Calu3 (cell line): ENCODE measurements around the gene DHRS4. TPM values are rescaled to one million over a fixed set of nuclear protein-coding genes. Genes with fewer than 3 reads are reported as not detected.

Experiments
- BruUV-seq: library from RNA; stranded (reverse); fragments of 400-500 nt; replicated peaks from 2 replicates; lab custom pipeline; 2021; lab: Mats Ljungman, UMichigan
- CTCF ChIA-PET: fragments of 300-600 bp; sonication (Branson Sonifier 250); formaldehyde crosslinking; loops from one replicate; lab custom pipeline; 2022; ENCODE audit warnings: antibody characterized with exemption; lab: Charles Lee
- DNase-seq: peaks from one replicate; pipeline ENCODE4 v3.0.0; 2022
- H3K27ac Mint-ChIP-seq: one replicate; pipeline ENCODE4 v1.8.0; 2022; ENCODE audit warnings: mixed read lengths; ENCODE audit not compliant: unreplicated experiment
- H3K27me3 Mint-ChIP-seq: one replicate; pipeline ENCODE4 v1.8.0; 2022; ENCODE audit warnings: mixed read lengths; ENCODE audit not compliant: unreplicated experiment
- H3K36me3 Mint-ChIP-seq: one replicate; pipeline ENCODE4 v1.8.0; 2022; ENCODE audit warnings: mild to moderate bottlenecking, moderate library complexity, mixed read lengths; ENCODE audit not compliant: insufficient read depth, unreplicated experiment
- H3K4me1 Mint-ChIP-seq: one replicate; pipeline ENCODE4 v1.8.0; 2022; ENCODE audit warnings: mild to moderate bottlenecking, low read depth, mixed read lengths; ENCODE audit not compliant: unreplicated experiment
- H3K4me3 Mint-ChIP-seq: one replicate; pipeline ENCODE4 v1.8.0; 2022; ENCODE audit warnings: mild to moderate bottlenecking, low read depth, moderate library complexity, mixed read lengths; ENCODE audit not compliant: unreplicated experiment
- H3K9me3 Mint-ChIP-seq: one replicate; pipeline ENCODE4 v1.8.0; 2022; ENCODE audit warnings: low read depth, mixed read lengths; ENCODE audit not compliant: unreplicated experiment
- intact Hi-C: fragments of 100-400 bp; cut with micrococcal nuclease; formaldehyde crosslinking; loops from one replicate; pipeline ENCODE4 v1.10.0; 2022; ENCODE audit not compliant: unreplicated experiment
- total RNA-seq: library from RNA; stranded (reverse); gene quantifications from 2 replicates; pipeline ENCODE4 v1.2.3, GENCODE V29; 2022
- TF ChIP-seq, protein P1 (sequence below): fragments of 200-600 bp; IDR thresholded peaks from one replicate; pipeline ENCODE4 v1.8.0; 2022; ENCODE audit warnings: antibody characterized with exemption; ENCODE audit not compliant: unreplicated experiment

The DHRS4 gene
- total RNA-seq, 1 experiment from 2014 or later, result 19.0 TPM

DNA sequence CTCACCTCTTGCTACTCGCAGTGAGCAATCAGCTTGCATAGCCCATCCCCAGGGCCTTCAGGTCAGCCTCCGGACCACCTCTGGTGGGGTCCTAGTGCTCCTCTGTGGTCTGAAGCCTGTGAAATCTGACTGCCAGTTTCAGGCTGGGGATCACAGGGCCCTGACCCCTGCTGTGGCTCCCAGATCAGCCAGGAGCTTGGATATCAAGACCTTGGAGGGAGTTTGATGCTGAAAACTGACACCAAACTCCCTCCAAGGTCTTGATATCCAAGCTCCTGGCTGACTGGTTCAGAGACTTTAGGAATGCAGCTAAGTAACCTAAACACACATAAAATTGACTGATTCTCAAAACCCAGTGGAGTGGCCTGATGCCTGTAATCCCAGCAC lies 19.8 kb upstream of the DHRS4 start:
- intact Hi-C loops, result no loop called here
- no peaks in the 10 kb centered on the region for H3K9me3 Mint-ChIP-seq
- no peak overlapping the region for H3K4me3 Mint-ChIP-seq
- peaks cover 7% of the 10 kb centered on the region for H3K4me1 Mint-ChIP-seq
- peaks cover 3% of the 10 kb centered on the region for H3K36me3 Mint-ChIP-seq
- peaks cover 20% of the 10 kb centered on the region for H3K27me3 Mint-ChIP-seq
- CTCF ChIA-PET, result interaction anchor here (1.2 kb wide), 1 partner anchor 11 kb away, joined by 3 read pairs; no protein-coding TSS in a partner anchor
- TF ChIP-seq, protein P1, sequence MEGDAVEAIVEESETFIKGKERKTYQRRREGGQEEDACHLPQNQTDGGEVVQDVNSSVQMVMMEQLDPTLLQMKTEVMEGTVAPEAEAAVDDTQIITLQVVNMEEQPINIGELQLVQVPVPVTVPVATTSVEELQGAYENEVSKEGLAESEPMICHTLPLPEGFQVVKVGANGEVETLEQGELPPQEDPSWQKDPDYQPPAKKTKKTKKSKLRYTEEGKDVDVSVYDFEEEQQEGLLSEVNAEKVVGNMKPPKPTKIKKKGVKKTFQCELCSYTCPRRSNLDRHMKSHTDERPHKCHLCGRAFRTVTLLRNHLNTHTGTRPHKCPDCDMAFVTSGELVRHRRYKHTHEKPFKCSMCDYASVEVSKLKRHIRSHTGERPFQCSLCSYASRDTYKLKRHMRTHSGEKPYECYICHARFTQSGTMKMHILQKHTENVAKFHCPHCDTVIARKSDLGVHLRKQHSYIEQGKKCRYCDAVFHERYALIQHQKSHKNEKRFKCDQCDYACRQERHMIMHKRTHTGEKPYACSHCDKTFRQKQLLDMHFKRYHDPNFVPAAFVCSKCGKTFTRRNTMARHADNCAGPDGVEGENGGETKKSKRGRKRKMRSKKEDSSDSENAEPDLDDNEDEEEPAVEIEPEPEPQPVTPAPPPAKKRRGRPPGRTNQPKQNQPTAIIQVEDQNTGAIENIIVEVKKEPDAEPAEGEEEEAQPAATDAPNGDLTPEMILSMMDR, result no peak
- BruUV-seq, result no TSS peak
- DNase-seq, result no peak
- no peak overlapping the region for H3K27ac Mint-ChIP-seq

- H3K27ac Mint-ChIP-seq, result no peak overlapping the region
- no peak overlapping the region for H3K4me3 Mint-ChIP-seq
- intact Hi-C loops, result no loop called here
- H3K27me3 Mint-ChIP-seq, result peaks cover 20% of the 10 kb centered on the region
- CTCF ChIA-PET, result no interaction called here
- peaks cover 3% of the 10 kb centered on the region for H3K36me3 Mint-ChIP-seq
- H3K4me1 Mint-ChIP-seq, result peaks cover 7% of the 10 kb centered on the region
- TF ChIP-seq, protein P1, result no peak
- H3K9me3 Mint-ChIP-seq, result no peaks in the 10 kb centered on the region
- no TSS peak for BruUV-seq
- DNase-seq, result no peak
Observed at GRCh38 chr14:23935158-23935557, 18.4 kb upstream of the DHRS4 start.

DNA sequence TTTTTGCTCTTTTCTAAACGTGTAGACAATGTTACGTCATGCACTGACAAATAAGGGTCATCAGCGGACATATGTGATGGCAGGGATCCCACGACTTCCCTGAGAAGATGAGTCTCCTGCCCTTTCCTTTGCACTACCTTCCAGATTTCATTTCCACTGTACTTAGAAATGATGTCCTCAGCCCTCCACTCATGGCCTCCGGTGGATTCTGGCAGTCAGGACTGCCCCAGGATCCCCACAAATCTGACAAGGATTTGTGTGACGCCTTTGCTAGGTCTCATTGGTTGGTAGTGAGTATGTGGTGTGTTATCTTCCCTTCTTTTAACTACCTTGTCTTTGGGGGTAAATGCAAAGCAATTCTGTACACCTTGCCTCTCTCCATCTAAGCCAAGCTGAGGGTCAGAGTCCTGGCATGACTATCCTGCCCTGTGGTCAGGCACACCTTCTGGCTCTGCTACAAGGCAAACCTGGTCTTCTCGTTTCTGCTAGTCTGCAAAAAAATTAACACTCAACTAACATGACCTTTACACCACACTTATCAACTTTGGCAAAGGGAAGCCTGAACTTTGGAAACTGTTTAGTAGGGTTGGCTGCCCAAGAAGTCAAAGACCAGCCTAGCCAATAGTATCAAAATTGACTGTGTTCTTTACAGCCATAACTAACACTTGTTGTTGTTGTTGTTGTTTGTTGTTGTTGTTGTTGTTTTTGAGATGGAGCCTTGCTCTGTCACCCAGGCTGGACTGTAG lies 17.3 kb upstream of the DHRS4 start:
- BruUV-seq, result no TSS peak
- H3K27me3 Mint-ChIP-seq, result peaks cover 20% of the 10 kb centered on the region
- intact Hi-C loops, result no loop called here
- H3K9me3 Mint-ChIP-seq, result no peaks in the 10 kb centered on the region
- peaks cover 7% of the 10 kb centered on the region for H3K4me1 Mint-ChIP-seq
- TF ChIP-seq, protein P1, result no peak
- CTCF ChIA-PET, result interaction anchor here (0.7 kb wide), 1 partner anchor 201 kb away, joined by 3 read pairs; no protein-coding TSS in a partner anchor
- no peak overlapping the region for H3K27ac Mint-ChIP-seq
- no peak for DNase-seq
- peaks cover 7% of the 10 kb centered on the region for H3K36me3 Mint-ChIP-seq
- no peak overlapping the region for H3K4me3 Mint-ChIP-seq

- intact Hi-C loops, result no loop called here
- BruUV-seq, result no TSS peak
- H3K36me3 Mint-ChIP-seq, result peaks cover 7% of the 10 kb centered on the region
- H3K27ac Mint-ChIP-seq, result no peak overlapping the region
- CTCF ChIA-PET, result interaction anchor here (0.6 to 0.7 kb wide), 2 partner anchors 202 to 300 kb away, joined by 3 read pairs; no protein-coding TSS in a partner anchor
- peaks cover 7% of the 10 kb centered on the region for H3K4me1 Mint-ChIP-seq
- peaks cover 20% of the 10 kb centered on the region for H3K27me3 Mint-ChIP-seq
- DNase-seq, result no peak
- H3K9me3 Mint-ChIP-seq, result no peaks in the 10 kb centered on the region
- no peak overlapping the region for H3K4me3 Mint-ChIP-seq
- TF ChIP-seq, protein P1, result no peak
Observed at GRCh38 chr14:23937203-23937602, 16.4 kb upstream of the DHRS4 start.
